ENCODE data around the gene PPP4R2. TPM values are rescaled to one million over a fixed set of nuclear protein-coding genes. Genes with fewer than 3 reads are reported as not detected.

Gene PPP4R2
- total and polyA plus RNA-seq, 2 donors (not counting 1 experiment from before 2014, with no cell fraction given) = 9.8 to 57.5 TPM

- Histone ChIP-seq H3K4me2 (replicated peaks; ENCODE audit: low read depth, low read length, poor library complexity, severe bottlenecking) (no peak overlapping the region), H2AFZ (ENCODE audit: insufficient read depth, low read depth, low read length, poor library complexity, severe bottlenecking) (no peak overlapping the region), H3K9me3 (ENCODE audit: control extremely low read depth in 1 of 3, control insufficient read depth in 2 of 3, insufficient read depth in 1 of 3, low read length in 2 of 3) (no peaks in the 10 kb centered on the region), H4K20me1 (ENCODE audit: control insufficient read depth, insufficient read depth, low read length, poor library complexity, severe bottlenecking) (no peaks in the 10 kb centered on the region), H3K79me2 (ENCODE audit: control insufficient read depth, insufficient read depth, low read length) (no peaks in the 10 kb centered on the region), H3K27ac (ENCODE audit: low read length in 2 of 2) (no peak overlapping the region), H3K27me3 (replicated peaks in 1 of 4; ENCODE audit: control extremely low read depth in 1 of 4, control insufficient read depth in 3 of 4, insufficient read depth in 4 of 4, low read length in 3 of 4) (no peaks in the 10 kb centered on the region), H3K36me3 (replicated peaks in 1 of 2; ENCODE audit: control extremely low read depth in 1 of 2, control insufficient read depth in 1 of 2, extremely low read depth in 1 of 2, insufficient read depth in 2 of 2, low read length in 1 of 2) (peaks cover 6 to 30% of the 10 kb centered on the region in 2 experiments), H3K9ac (ENCODE audit: low read length) (no peak overlapping the region), H3K4me3 (ENCODE audit: control extremely low read depth in 1 of 5, extremely low read depth in 1 of 5, insufficient read depth in 1 of 5, low read depth in 2 of 5, low read length in 4 of 5) (no peak overlapping the region), H3K4me1 (ENCODE audit: control insufficient read depth in 2 of 2, insufficient read depth in 2 of 2, low read length in 2 of 2) (no peaks in the 10 kb centered on the region)
- ChIA-PET POLR2A (no interaction called here), CTCF (no interaction called here)
- TF ChIP-seq EZH2 (IDR thresholded peaks at IDR 0.05; ENCODE audit: borderline replicate concordance, insufficient read depth, low read depth, low read length, poor library complexity, severe bottlenecking) = no peak
- TF ChIP-seq, protein P1, sequence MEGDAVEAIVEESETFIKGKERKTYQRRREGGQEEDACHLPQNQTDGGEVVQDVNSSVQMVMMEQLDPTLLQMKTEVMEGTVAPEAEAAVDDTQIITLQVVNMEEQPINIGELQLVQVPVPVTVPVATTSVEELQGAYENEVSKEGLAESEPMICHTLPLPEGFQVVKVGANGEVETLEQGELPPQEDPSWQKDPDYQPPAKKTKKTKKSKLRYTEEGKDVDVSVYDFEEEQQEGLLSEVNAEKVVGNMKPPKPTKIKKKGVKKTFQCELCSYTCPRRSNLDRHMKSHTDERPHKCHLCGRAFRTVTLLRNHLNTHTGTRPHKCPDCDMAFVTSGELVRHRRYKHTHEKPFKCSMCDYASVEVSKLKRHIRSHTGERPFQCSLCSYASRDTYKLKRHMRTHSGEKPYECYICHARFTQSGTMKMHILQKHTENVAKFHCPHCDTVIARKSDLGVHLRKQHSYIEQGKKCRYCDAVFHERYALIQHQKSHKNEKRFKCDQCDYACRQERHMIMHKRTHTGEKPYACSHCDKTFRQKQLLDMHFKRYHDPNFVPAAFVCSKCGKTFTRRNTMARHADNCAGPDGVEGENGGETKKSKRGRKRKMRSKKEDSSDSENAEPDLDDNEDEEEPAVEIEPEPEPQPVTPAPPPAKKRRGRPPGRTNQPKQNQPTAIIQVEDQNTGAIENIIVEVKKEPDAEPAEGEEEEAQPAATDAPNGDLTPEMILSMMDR (IDR thresholded peaks at IDR 0.05) = no peak
- H3K27me3 Mint-ChIP-seq = no peaks in the 10 kb centered on the region
- H3K9me3 Mint-ChIP-seq (ENCODE audit: insufficient read depth) = no peaks in the 10 kb centered on the region
- DNase-seq = no peak
- 100% methylated on average over 1 of the region's 3 CpGs for WGBS (ENCODE audit: insufficient coverage)
- no peaks in the 10 kb centered on the region for H3K4me1 Mint-ChIP-seq
- intact Hi-C loops (cut with micrococcal nuclease) = no loop called here
- ATAC-seq (ENCODE audit: low read depth) = no peak
- H3K27ac Mint-ChIP-seq = no peak overlapping the region
- no peak overlapping the region for H3K4me3 Mint-ChIP-seq
These were observed 71.8 kb downstream of the PPP4R2 start for GRCh38 chr3:73068419-73068818.

DNA sequence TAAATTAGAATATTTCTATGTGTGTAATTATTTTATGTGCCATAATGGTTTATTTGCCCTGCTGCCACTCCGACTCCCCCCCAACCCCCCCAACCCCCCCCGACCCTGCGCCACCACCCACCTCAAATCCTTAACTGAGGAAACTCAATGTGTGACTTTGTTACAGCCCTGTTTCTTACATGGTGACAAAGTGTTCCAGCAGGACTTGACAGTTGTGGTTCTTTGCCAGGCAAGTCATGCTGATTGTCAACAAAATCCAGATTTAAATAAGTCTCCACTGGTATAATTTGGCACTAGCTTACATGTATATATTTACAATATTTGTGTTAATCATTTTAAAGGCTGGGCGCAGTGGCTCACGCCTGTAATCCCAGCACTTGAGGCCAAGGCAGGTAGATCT, 72.6 kb downstream of the PPP4R2 start:
- no peaks in the 10 kb centered on the region for H3K4me1 ChIP-seq (ENCODE audit: control insufficient read depth in 2 of 2, insufficient read depth in 2 of 2, low read length in 2 of 2)
- POLR2A ChIA-PET = no interaction called here
- no peak overlapping the region for H2AFZ ChIP-seq (ENCODE audit: insufficient read depth, low read depth, low read length, poor library complexity, severe bottlenecking)
- Mint-ChIP-seq H3K27me3 (no peaks in the 10 kb centered on the region), H3K27ac (no peak overlapping the region), H3K4me1 (no peaks in the 10 kb centered on the region), H3K9me3 (ENCODE audit: insufficient read depth) (no peaks in the 10 kb centered on the region), H3K4me3 (no peak overlapping the region)
- H3K27me3 ChIP-seq (replicated peaks in 1 of 4; ENCODE audit: control extremely low read depth in 1 of 4, control insufficient read depth in 3 of 4, insufficient read depth in 4 of 4, low read length in 3 of 4) = no peaks in the 10 kb centered on the region
- no peak for DNase-seq
- H3K27ac ChIP-seq (ENCODE audit: low read length in 2 of 2) = no peak overlapping the region
- no peaks in the 10 kb centered on the region for H4K20me1 ChIP-seq (ENCODE audit: control insufficient read depth, insufficient read depth, low read length, poor library complexity, severe bottlenecking)
- no peak overlapping the region for H3K4me2 ChIP-seq (replicated peaks; ENCODE audit: low read depth, low read length, poor library complexity, severe bottlenecking)
- H3K36me3 ChIP-seq (replicated peaks in 1 of 2; ENCODE audit: control extremely low read depth in 1 of 2, control insufficient read depth in 1 of 2, extremely low read depth in 1 of 2, insufficient read depth in 2 of 2, low read length in 1 of 2) = peaks cover 6 to 23% of the 10 kb centered on the region in 2 experiments
- no peaks in the 10 kb centered on the region for H3K79me2 ChIP-seq (ENCODE audit: control insufficient read depth, insufficient read depth, low read length)
- intact Hi-C loops (cut with micrococcal nuclease) = no loop called here
- ATAC-seq (ENCODE audit: low read depth) = no peak
- H3K9me3 ChIP-seq (ENCODE audit: control extremely low read depth in 1 of 3, control insufficient read depth in 2 of 3, insufficient read depth in 1 of 3, low read length in 2 of 3) = no peaks in the 10 kb centered on the region
- WGBS (ENCODE audit: insufficient coverage) = no CpG with 5 or more reads among the region's 5 CpGs
- H3K9ac ChIP-seq (ENCODE audit: low read length) = no peak overlapping the region
- H3K4me3 ChIP-seq (ENCODE audit: control extremely low read depth in 1 of 5, extremely low read depth in 1 of 5, insufficient read depth in 1 of 5, low read depth in 2 of 5, low read length in 4 of 5) = no peak overlapping the region
- CTCF ChIA-PET = no interaction called here
- no peak for TF ChIP-seq EZH2 (IDR thresholded peaks at IDR 0.05; ENCODE audit: borderline replicate concordance, insufficient read depth, low read depth, low read length, poor library complexity, severe bottlenecking)
- TF ChIP-seq, protein P1 (IDR thresholded peaks at IDR 0.05) = no peak
